ENCODE measurements around the gene SPG21.

- TF ChIP-seq POLR2A (IDR thresholded peaks at IDR 0.05; ENCODE audit: low read depth, low read length), result no peak
- no peak for TF ChIP-seq TAF1 (IDR thresholded peaks at IDR 0.05; ENCODE audit: borderline replicate concordance, low read depth, low read length)
- TF ChIP-seq POLR2AphosphoS5 (IDR thresholded peaks at IDR 0.05; ENCODE audit: low read depth, low read length), result no peak
Observed at GRCh38 chr15:64919721-64920120, 70.0 kb downstream of the SPG21 start.
